ENCODE data around the gene LIF. TPM values are rescaled to one million over a fixed set of nuclear protein-coding genes. Genes with fewer than 3 reads are reported as not detected.
A peak's percentile ranks its signal among the peaks of the same experiment; 100 is the strongest.

LIF gene
- total RNA-seq, result under 1 TPM; 0.17 to 0.30 TPM
- 0.25 TPM for polyA plus RNA-seq (2013, experiment 1 of 2)
- 0.52 TPM for polyA plus RNA-seq (2013, experiment 2 of 2)
- 0.08 to 2,348 (median 4.4) reads per million in 172 experiments for total RNA-seq

DNA sequence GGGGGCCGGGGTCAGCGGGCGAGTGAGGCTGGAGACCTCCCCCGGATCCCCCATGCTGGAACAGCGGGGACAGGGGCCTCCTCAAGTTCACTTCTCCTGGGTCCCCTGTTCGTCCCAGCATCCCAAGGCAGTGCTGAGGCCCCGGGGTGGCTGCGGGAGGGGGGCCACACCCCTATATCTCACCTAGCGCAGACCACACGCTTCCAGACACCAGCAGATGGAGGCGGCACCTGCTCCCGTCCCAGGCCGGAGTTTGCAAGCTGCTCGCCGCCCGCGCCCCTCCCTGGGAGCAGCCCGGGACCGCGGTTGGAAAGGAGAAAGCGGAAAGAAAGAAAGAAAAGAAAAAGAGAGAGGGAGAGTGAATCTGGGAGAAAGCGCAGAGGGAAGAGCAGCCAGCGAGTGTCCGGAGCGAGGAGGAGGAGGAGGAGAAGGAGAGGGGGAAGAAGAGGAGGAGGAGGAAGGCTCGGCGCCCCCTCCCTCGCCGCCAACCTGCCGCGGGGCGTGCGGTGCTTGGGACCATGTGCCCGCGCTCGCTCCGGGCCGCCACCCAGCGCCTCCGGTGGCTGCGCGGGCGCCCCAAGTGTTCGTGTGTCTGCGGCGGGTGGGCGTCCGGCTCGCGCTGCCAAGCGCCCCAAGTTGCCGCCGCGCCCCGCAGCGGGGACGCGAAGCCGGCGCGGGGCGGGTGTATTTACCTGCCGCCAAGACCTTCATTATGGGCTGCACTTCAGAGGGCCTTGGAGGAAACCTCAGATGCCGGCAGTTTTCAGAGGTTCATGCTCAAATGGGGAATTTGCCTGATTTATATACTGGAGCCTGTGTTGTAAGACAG, at the start of gene LIF:
Gene LIF (minus strand): TSS at position 775 of the 829 bp plus-strand sequence. CDS start 64 bp downstream, at position 711.
- POLR2A ChIA-PET, result no interaction called here
- H3K27ac Mint-ChIP-seq, result no peak within 1 kb of the TSS
- Histone ChIP-seq H3K27me3 (ENCODE audit: control insufficient read depth in 1 of 2, insufficient read depth in 2 of 2, low read length in 2 of 2) (peaks cover 0 to 6% of the 10 kb centered on the region in 2 experiments), H3K36me3 (ENCODE audit: insufficient read depth, low read length) (no peaks in the 10 kb centered on the region), H3K9me3 (ENCODE audit: control insufficient read depth in 1 of 2, insufficient read depth in 1 of 2, low read length in 2 of 2) (no peaks in the 10 kb centered on the region), H3K4me1 (ENCODE audit: insufficient read depth, low read length) (peaks cover 51% of the 10 kb centered on the region), H3K4me3 (ENCODE audit: low read length) (peak within 1 kb of the TSS; percentile 68), H3K27ac (ENCODE audit: low read depth in 1 of 2, low read length in 2 of 2) (no peak within 1 kb of the TSS)
- TF ChIP-seq, protein P1, sequence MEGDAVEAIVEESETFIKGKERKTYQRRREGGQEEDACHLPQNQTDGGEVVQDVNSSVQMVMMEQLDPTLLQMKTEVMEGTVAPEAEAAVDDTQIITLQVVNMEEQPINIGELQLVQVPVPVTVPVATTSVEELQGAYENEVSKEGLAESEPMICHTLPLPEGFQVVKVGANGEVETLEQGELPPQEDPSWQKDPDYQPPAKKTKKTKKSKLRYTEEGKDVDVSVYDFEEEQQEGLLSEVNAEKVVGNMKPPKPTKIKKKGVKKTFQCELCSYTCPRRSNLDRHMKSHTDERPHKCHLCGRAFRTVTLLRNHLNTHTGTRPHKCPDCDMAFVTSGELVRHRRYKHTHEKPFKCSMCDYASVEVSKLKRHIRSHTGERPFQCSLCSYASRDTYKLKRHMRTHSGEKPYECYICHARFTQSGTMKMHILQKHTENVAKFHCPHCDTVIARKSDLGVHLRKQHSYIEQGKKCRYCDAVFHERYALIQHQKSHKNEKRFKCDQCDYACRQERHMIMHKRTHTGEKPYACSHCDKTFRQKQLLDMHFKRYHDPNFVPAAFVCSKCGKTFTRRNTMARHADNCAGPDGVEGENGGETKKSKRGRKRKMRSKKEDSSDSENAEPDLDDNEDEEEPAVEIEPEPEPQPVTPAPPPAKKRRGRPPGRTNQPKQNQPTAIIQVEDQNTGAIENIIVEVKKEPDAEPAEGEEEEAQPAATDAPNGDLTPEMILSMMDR (IDR thresholded peaks at IDR 0.05), result peak; percentile 30
- peaks cover 42% of the 10 kb centered on the region for H3K4me1 Mint-ChIP-seq (ENCODE audit: low read depth)
- H3K9me3 Mint-ChIP-seq, result no peaks in the 10 kb centered on the region
- peak in 13 of 14 experiments; percentile 23 to 76 (median 38) for DNase-seq
- H3K36me3 Mint-ChIP-seq (ENCODE audit: low read depth), result no peaks in the 10 kb centered on the region
- CTCF ChIA-PET, result interaction anchor here (0.6 to 1.2 kb wide), 3 partner anchors 8 to 620 kb away, joined by 3 to 5 read pairs (median 4); no protein-coding TSS in a partner anchor
- ATAC-seq (ENCODE audit: poor library complexity), result peak; percentile 89
- peaks cover 22% of the 10 kb centered on the region for H3K27me3 Mint-ChIP-seq
- peak within 1 kb of the TSS; percentile 90 for H3K4me3 Mint-ChIP-seq
- intact Hi-C loops (cut with DNase I, micrococcal nuclease), result no loop called here

DNA sequence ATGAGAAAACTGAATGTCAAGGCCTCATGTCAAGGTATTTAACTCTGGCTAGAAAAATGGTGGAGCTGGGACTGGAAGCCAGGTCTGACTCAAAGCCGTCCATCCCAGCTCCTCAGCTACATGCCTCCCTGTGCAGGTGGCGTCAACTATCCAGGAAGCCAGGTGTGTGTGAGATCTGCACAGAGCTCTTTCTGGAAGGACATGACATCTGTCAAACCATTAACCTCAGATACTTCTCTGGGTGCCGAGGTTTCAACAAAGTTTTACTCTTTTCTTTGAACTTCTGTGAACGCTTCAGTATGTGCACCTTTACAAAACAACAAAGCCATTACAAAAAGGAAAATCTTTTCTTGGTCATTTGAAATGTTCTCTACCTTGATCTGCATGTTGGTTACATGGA, 49.8 kb upstream of the LIF start:
- CTCF ChIA-PET, result interaction anchor here (0.8 to 1.5 kb wide), 4 partner anchors 8 to 91 kb away, joined by 3 to 6 read pairs (median 4); partner anchors contain the start of gene RNF215
- peak overlapping the region; percentile 58 for H3K4me3 Mint-ChIP-seq
- peaks cover 78% of the 10 kb centered on the region for H3K4me1 ChIP-seq (ENCODE audit: insufficient read depth, low read length)

DNA sequence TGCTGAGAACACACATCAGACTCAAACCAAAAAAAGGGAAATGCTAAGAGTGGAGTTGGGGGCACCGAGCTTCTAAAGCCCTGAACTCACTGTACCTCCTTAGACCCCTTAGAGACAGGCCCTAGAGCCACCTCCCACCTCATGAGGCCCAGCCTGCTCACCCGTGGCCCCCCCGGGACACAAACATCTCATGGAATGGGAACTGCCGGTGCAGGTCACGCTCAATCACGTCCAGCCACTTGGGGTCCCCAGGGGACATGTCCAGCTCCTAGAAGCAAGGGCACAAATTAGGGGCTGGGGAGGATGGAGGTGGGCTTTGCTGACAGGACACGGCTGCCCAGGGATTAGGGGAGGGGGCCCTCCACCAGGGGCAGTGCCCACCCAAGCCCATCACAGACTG, 49.0 kb upstream of the LIF start:
- Mint-ChIP-seq H3K27me3 (no peaks in the 10 kb centered on the region), H3K9me3 (no peaks in the 10 kb centered on the region), H3K27ac (peak overlapping the region; percentile 83), H3K4me1 (ENCODE audit: low read depth) (peaks cover 70% of the 10 kb centered on the region), H3K4me3 (peak overlapping the region; percentile 58), H3K36me3 (ENCODE audit: low read depth) (peaks cover 92% of the 10 kb centered on the region)
- intact Hi-C loops (cut with DNase I, micrococcal nuclease), result no loop called here
- H3K27ac ChIP-seq (ENCODE audit: low read depth in 1 of 2, low read length in 2 of 2), result peak overlapping the region; percentile 63 to 66
- H3K4me1 ChIP-seq (ENCODE audit: insufficient read depth, low read length), result peaks cover 76% of the 10 kb centered on the region
- TF ChIP-seq, protein P1 (IDR thresholded peaks at IDR 0.05), result no peak
- H3K36me3 ChIP-seq (ENCODE audit: insufficient read depth, low read length), result peaks cover 90% of the 10 kb centered on the region
- no peak overlapping the region for H3K4me3 ChIP-seq (ENCODE audit: low read length)
- no peak for DNase-seq
- ATAC-seq (ENCODE audit: poor library complexity), result no peak
- ChIA-PET CTCF (interaction anchor here (1.1 to 1.5 kb wide), 2 partner anchors 8 to 92 kb away, joined by 3 to 6 read pairs; partner anchors contain the start of gene RNF215), POLR2A (interaction anchor here (0.9 to 9.8 kb wide), 4 partner anchors 10 to 60 kb away, joined by 3 to 268 read pairs (median 7); partner anchors contain the start of gene TBC1D10A)
- H3K9me3 ChIP-seq (ENCODE audit: control insufficient read depth in 1 of 2, insufficient read depth in 1 of 2, low read length in 2 of 2), result no peaks in the 10 kb centered on the region
- no peaks in the 10 kb centered on the region for H3K27me3 ChIP-seq (ENCODE audit: control insufficient read depth in 1 of 2, insufficient read depth in 2 of 2, low read length in 2 of 2)

More for the DNA sequence above, 49.8 kb upstream of the LIF start:
- H3K9me3 Mint-ChIP-seq, result no peaks in the 10 kb centered on the region
- Histone ChIP-seq H3K36me3 (ENCODE audit: insufficient read depth, low read length) (peaks cover 96% of the 10 kb centered on the region), H3K4me3 (ENCODE audit: low read length) (no peak overlapping the region), H3K27me3 (ENCODE audit: control insufficient read depth in 1 of 2, insufficient read depth in 2 of 2, low read length in 2 of 2) (no peaks in the 10 kb centered on the region), H3K9me3 (ENCODE audit: control insufficient read depth in 1 of 2, insufficient read depth in 1 of 2, low read length in 2 of 2) (no peaks in the 10 kb centered on the region), H3K27ac (ENCODE audit: low read depth in 1 of 2, low read length in 2 of 2) (peak overlapping the region; percentile 63 to 66)
- DNase-seq (peak in 2 of 14 experiments; percentile 30 to 41), ATAC-seq (ENCODE audit: poor library complexity) (peak; percentile 74)
- no peaks in the 10 kb centered on the region for H3K27me3 Mint-ChIP-seq
- H3K4me1 Mint-ChIP-seq (ENCODE audit: low read depth), result peaks cover 73% of the 10 kb centered on the region
- peak overlapping the region; percentile 83 for H3K27ac Mint-ChIP-seq
- POLR2A ChIA-PET, result interaction anchor here (0.5 to 9.8 kb wide), 10 partner anchors 8 to 781 kb away, joined by 3 to 268 read pairs (median 4); partner anchors contain the start of genes CCDC157, SF3A1 and TBC1D10A
- intact Hi-C loops (cut with DNase I, micrococcal nuclease), result loop anchor here in 1 of 2 experiments (1.0 to 2.0 kb wide), 2 partner anchors 9 to 16 kb away; no protein-coding TSS in a partner anchor
- TF ChIP-seq, protein P1 (IDR thresholded peaks at IDR 0.05), result no peak
- peaks cover 92% of the 10 kb centered on the region for H3K36me3 Mint-ChIP-seq (ENCODE audit: low read depth)

Data from CD4-positive, alpha-beta T cell (primary cell).